SU-DHL-6 (cell line): ENCODE data around the gene ZNF710.

Experiments used
- H2AFZ ChIP-seq: fragments of 200-600 bp; sonication (generic); 2 replicates; pipeline ENCODE4 v1.6.1; 2014; ENCODE audit warnings: low read depth, mild to moderate bottlenecking, moderate library complexity, mixed read lengths, antibody characterized with exemption, low read length; ENCODE audit not compliant: severe bottlenecking
- H3F3A ChIP-seq: fragments of 200-600 bp; shearing (Covaris generic); 2 replicates; pipeline ENCODE4 v1.6.0; 2016; ENCODE audit warnings: antibody characterized with exemption, mild to moderate bottlenecking; ENCODE audit not compliant: insufficient read depth
- H3K27ac ChIP-seq: fragments of 200-600 bp; sonication (generic); 2 replicates; pipeline ENCODE4 v1.5.1; 2016; ENCODE audit warnings: low read depth, mild to moderate bottlenecking, low read length, moderate library complexity, mixed read lengths
- H3K27me3 ChIP-seq: fragments of 200-600 bp; sonication (generic), shearing (Covaris generic); 2 replicates; pipeline ENCODE4 v1.6.0; 2014; ENCODE audit warnings: mild to moderate bottlenecking, low read length
- H3K36me3 ChIP-seq: fragments of 200-600 bp; sonication (generic); 2 replicates; pipeline ENCODE4 v1.6.1; 2014; ENCODE audit warnings: mild to moderate bottlenecking, low read length, mixed read lengths
- H3K4me2 ChIP-seq: fragments of 300-600, 200-600 bp; shearing (Covaris generic), sonication (generic); 2 replicates; pipeline ENCODE4 v1.6.0; 2014; ENCODE audit warnings: low read length, low read depth, mild to moderate bottlenecking; ENCODE audit not compliant: poor library complexity, severe bottlenecking
- H3K4me3 ChIP-seq: fragments of 200-600 bp; sonication (generic); 2 replicates; pipeline ENCODE4 v1.5.1; 2014; ENCODE audit warnings: antibody characterized with exemption, low read length, mild to moderate bottlenecking, mixed read lengths; ENCODE audit not compliant: insufficient read depth, poor library complexity, severe bottlenecking
- H3K79me2 ChIP-seq: fragments of 200-600 bp; sonication (generic); 2 replicates; pipeline ENCODE4 v1.6.1; 2014; ENCODE audit warnings: mild to moderate bottlenecking, low read length, moderate library complexity; ENCODE audit not compliant: insufficient read depth
- H3K9ac ChIP-seq: fragments of 200-600 bp; sonication (generic); 2 replicates; pipeline ENCODE4 v1.7.0; 2014; ENCODE audit warnings: mild to moderate bottlenecking, low read length
- H3K9me2 ChIP-seq: fragments of 200-600 bp; sonication (generic); replicated peaks from 2 replicates; pipeline ENCODE4 v1.6.1; 2014; ENCODE audit warnings: low read length; ENCODE audit not compliant: insufficient read depth
- H3K9me3 ChIP-seq: fragments of 200-600 bp; sonication (generic); 2 replicates; pipeline ENCODE4 v1.6.1; 2014; ENCODE audit warnings: low read length, mixed read lengths; ENCODE audit not compliant: insufficient read depth
- H4K20me1 ChIP-seq: fragments of 200-600 bp; sonication (generic); 2 replicates; pipeline ENCODE4 v1.6.1; 2014; ENCODE audit warnings: low read depth, mild to moderate bottlenecking, antibody characterized with exemption, low read length, moderate library complexity, mixed read lengths
- EZH2phosphoT487 ChIP-seq: fragments of 200-600 bp; sonication (generic), shearing (Covaris generic); conservative IDR thresholded peaks from 2 replicates; pipeline ENCODE4 v1.6.1; 2018; ENCODE audit warnings: mild to moderate bottlenecking, antibody characterized with exemption, low read length, moderate library complexity, mixed read lengths
- TF ChIP-seq, protein P1 (sequence below): fragments of 200-600 bp; sonication (generic); IDR thresholded peaks from one replicate; pipeline ENCODE4 v1.5.1; 2017; ENCODE audit warnings: antibody characterized with exemption, mild to moderate bottlenecking, low read length, moderate library complexity; ENCODE audit not compliant: insufficient read depth, poor library complexity, severe bottlenecking

ZNF710 gene

DNA sequence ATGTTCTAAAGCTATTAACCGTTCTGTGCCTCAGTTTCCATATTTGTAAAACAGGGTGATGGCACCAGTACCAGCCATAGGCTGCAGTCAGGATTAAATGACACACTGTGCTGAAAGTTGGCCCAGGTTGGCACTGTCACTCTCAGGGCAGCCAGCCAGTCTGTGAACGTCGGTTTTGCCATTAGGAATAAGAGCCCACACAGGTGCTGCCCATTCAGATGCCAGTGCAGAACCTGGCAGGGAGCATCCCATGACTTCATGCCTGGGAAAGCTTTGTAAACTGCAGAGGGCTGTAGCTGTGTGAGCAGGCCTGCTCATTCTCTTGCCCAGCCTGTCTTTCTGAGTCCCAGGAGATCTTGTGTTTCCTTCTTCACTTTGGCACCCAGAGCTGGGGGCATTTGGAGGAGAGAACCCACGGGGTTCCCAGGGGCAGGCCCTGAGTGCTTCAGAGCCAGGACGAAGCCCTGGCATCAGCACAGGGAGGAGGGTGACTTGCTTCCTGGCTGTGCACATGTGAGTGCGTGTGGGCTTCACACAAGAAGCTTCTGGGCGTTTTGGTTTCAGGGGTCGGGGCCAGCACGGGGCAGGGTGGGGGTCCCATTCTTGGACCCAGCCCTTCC, 46.9 kb downstream of the ZNF710 start:
- Histone ChIP-seq H3K4me2 (no peak overlapping the region), H2AFZ (no peak overlapping the region), H3K9me2 (no peaks in the 10 kb centered on the region), H4K20me1 (no peaks in the 10 kb centered on the region), H3K27ac (no peak overlapping the region), H3K4me3 (no peak overlapping the region), H3K27me3 (no peaks in the 10 kb centered on the region), H3F3A (no peaks in the 10 kb centered on the region), H3K9ac (no peak overlapping the region), H3K9me3 (no peaks in the 10 kb centered on the region), H3K36me3 (no peaks in the 10 kb centered on the region), H3K79me2 (no peaks in the 10 kb centered on the region)
- TF ChIP-seq EZH2phosphoT487, result no peak
- TF ChIP-seq, protein P1, sequence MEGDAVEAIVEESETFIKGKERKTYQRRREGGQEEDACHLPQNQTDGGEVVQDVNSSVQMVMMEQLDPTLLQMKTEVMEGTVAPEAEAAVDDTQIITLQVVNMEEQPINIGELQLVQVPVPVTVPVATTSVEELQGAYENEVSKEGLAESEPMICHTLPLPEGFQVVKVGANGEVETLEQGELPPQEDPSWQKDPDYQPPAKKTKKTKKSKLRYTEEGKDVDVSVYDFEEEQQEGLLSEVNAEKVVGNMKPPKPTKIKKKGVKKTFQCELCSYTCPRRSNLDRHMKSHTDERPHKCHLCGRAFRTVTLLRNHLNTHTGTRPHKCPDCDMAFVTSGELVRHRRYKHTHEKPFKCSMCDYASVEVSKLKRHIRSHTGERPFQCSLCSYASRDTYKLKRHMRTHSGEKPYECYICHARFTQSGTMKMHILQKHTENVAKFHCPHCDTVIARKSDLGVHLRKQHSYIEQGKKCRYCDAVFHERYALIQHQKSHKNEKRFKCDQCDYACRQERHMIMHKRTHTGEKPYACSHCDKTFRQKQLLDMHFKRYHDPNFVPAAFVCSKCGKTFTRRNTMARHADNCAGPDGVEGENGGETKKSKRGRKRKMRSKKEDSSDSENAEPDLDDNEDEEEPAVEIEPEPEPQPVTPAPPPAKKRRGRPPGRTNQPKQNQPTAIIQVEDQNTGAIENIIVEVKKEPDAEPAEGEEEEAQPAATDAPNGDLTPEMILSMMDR, result no peak

DNA sequence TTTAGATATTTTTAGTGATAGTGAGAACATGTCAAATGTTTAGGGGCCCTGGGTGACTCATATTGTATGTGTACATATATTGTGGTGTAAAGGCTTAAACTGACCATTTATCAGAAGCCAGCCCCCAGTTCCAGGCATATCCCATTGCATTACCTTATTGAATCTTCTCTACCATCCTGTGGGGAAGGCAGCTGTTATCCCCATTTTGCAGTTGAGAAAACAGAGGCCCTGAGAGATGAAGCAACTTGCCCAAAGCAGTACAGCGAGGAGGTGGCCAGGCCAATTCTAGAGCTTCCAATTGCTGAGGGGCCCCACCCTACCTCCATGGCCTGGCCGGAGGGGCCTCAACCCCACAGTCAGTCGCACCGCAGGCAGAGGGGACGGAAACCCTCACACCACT, 47.9 kb downstream of the ZNF710 start:
- Histone ChIP-seq H3K9me3 (no peaks in the 10 kb centered on the region), H3K9me2 (no peaks in the 10 kb centered on the region), H3K27me3 (no peaks in the 10 kb centered on the region), H4K20me1 (no peaks in the 10 kb centered on the region), H3K4me3 (no peak overlapping the region), H2AFZ (no peak overlapping the region), H3K4me2 (no peak overlapping the region), H3K36me3 (no peaks in the 10 kb centered on the region), H3K27ac (no peak overlapping the region), H3K9ac (no peak overlapping the region), H3F3A (no peaks in the 10 kb centered on the region), H3K79me2 (no peaks in the 10 kb centered on the region)
- TF ChIP-seq EZH2phosphoT487, result no peak
- TF ChIP-seq, protein P1, result no peak

DNA sequence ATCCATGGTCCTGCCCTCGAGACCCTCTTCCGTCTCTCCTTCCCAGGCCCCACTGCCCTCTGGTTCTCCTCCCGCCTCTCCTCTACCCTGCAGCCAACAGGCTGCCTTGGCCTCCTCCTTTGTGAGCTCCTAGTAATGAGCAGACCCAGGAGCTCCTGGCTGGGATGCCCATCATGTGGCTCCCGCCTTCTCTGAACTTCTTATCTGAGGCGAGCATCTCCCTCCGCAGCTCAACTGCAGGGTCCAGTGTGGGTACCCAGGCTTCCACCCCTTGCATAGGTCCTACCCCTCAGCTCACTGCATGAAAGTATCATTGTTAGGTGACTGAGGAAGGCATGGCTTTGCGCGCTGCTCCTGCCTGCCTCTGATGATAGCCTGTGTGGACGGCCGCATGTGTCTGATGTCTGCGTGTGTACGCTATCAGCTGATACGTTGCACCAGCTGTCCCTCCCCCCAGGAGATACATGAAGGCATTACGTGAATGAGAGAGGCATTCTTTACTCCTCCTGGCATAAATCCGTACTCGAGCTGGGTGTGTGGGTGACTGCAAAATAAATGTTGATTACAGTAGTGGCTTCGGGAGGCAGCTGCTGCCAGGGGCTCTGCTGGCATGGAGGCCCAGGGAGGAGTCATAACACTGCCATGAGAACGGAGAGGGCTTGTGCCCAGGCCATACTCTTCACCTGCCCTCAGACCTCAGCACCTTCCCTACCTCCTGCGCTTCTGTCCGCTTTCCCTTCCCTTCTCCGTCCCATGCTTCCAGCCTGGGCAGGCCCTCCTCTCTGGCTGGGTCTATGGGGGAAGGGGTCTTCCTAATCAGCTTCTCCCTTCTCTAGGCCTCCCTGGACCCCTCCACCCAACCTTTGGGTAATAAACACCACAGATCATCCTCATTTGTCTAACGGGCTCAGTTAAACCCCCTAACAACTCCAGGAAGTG, 48.8 kb downstream of the ZNF710 start:
- TF ChIP-seq EZH2phosphoT487, result no peak
- TF ChIP-seq, protein P1, result no peak
- H3K27me3 ChIP-seq, result no peaks in the 10 kb centered on the region
- H3K9me2 ChIP-seq, result no peaks in the 10 kb centered on the region
- no peak overlapping the region for H2AFZ ChIP-seq
- no peak overlapping the region for H3K4me2 ChIP-seq
- H4K20me1 ChIP-seq, result no peaks in the 10 kb centered on the region
- no peak overlapping the region for H3K27ac ChIP-seq
- no peaks in the 10 kb centered on the region for H3K79me2 ChIP-seq
- H3F3A ChIP-seq, result no peaks in the 10 kb centered on the region
- H3K4me3 ChIP-seq, result no peak overlapping the region
- no peaks in the 10 kb centered on the region for H3K36me3 ChIP-seq
- H3K9ac ChIP-seq, result no peak overlapping the region
- no peaks in the 10 kb centered on the region for H3K9me3 ChIP-seq
